ENCODE data around the gene TMEM196. TPM values are rescaled to one million over a fixed set of nuclear protein-coding genes. Genes with fewer than 3 reads are reported as not detected.

TMEM196 gene
- not detected for total RNA-seq

DNA sequence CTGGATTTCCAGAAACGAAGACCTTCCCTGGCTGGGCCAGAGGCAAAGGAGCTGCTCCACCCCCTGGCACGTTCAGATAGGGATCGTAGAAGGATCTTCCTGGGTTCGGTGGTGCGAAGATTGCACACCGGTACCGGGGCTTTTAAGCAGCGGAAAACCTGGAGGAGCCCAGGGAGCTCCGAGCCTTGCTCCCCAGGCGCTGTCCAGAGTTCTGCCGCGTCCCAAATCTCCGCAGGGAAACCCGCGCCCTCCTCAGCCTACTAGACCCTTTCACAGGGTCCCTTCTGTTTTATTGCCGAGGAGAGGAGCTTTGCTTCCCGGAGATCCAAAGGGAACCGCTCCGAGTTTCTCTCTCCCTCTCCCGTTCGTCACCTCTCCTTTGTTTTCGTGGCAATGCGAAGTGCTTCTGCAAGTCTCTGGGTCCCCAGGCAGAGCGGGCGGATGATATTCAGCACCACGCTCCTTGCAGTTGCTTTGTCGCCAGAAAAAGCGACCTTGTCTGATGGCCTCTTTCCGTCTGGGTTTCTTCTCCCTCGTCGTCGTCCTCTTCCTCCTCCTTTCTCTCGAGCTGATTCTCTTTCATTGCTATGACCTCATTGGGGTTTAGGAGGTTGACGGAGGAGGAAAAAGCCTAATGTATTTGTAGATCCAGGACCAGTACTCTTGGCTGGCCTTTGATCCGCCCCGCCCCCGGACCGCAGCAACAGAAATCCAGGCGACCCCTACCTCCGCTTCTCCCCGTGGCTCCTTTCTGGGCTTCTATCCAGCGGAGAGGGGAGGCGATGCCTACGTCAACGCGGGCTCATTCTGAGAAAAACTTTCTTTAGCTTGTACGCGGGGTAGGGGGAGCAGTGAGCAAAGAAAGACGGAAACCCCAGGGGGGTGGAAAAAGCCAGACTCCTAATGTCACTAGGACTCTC is at the start of gene TMEM196:
TSS of gene TMEM196 (minus strand) at position 777 of the 920 bp plus-strand sequence. CDS start 921 bp downstream, outside the sequence.
- Histone ChIP-seq H3K9me3 (no peaks in the 10 kb centered on the region), H3K4me3 (no peak within 1 kb of the TSS), H3K27ac (no peak within 1 kb of the TSS), H3K27me3 (peaks cover 0 to 15% (median 0%) of the 10 kb centered on the region in 4 donors), H3K36me3 (no peaks in the 10 kb centered on the region), H3K4me1 (peaks cover 6 to 13% (median 9%) of the 10 kb centered on the region in 4 donors)
- DNase-seq = peak in 1 of 2 donors; percentile 41
- WGBS, 2 donors = 3 to 4% methylated on average over 40 to 49 of the region's 49 CpGs
- TF ChIP-seq, protein P1, sequence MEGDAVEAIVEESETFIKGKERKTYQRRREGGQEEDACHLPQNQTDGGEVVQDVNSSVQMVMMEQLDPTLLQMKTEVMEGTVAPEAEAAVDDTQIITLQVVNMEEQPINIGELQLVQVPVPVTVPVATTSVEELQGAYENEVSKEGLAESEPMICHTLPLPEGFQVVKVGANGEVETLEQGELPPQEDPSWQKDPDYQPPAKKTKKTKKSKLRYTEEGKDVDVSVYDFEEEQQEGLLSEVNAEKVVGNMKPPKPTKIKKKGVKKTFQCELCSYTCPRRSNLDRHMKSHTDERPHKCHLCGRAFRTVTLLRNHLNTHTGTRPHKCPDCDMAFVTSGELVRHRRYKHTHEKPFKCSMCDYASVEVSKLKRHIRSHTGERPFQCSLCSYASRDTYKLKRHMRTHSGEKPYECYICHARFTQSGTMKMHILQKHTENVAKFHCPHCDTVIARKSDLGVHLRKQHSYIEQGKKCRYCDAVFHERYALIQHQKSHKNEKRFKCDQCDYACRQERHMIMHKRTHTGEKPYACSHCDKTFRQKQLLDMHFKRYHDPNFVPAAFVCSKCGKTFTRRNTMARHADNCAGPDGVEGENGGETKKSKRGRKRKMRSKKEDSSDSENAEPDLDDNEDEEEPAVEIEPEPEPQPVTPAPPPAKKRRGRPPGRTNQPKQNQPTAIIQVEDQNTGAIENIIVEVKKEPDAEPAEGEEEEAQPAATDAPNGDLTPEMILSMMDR (IDR thresholded peaks at IDR 0.05) = no peak
- TF ChIP-seq EP300 (IDR thresholded peaks at IDR 0.05) (no peak), POLR2A (IDR thresholded peaks at IDR 0.05) (no peak), POLR2AphosphoS5 (IDR thresholded peaks at IDR 0.05) (no peak)
- ATAC-seq (ENCODE audit: low FRiP score in 2 of 2) = peak; percentile 46 to 81

DNA sequence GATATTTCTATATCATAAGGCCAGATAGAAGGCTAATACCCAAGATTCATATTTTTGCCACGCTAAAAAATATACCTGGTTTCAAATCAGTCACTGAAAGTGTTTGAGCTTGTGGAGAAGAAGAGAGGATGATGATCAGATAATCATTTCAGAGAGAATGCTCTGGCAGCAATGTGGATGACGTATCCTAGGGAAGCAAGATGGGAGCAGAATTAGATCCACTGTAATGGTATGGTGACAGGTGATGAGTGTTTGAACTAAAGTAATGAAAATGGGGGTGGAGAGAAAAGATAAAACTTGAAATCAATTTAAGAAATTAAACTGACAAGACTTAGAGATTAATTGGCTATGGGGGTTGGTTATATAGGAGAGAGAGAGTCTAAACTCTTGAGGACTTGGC is 42.7 kb upstream of the TMEM196 start:
- no peaks in the 10 kb centered on the region for H3K36me3 ChIP-seq
- WGBS, 2 donors = 63 to 65% methylated on average over 2 of the region's 2 CpGs
- DNase-seq (no peak), ATAC-seq (ENCODE audit: low FRiP score in 2 of 2) (no peak)
- H3K4me1 ChIP-seq = no peaks in the 10 kb centered on the region
- H3K27ac ChIP-seq = no peak overlapping the region
- TF ChIP-seq EP300 (IDR thresholded peaks at IDR 0.05) = no peak
- TF ChIP-seq POLR2AphosphoS5 (IDR thresholded peaks at IDR 0.05) = no peak
- TF ChIP-seq, protein P1 (IDR thresholded peaks at IDR 0.05) = no peak
- no peak for TF ChIP-seq POLR2A (IDR thresholded peaks at IDR 0.05)
- no peak overlapping the region for H3K4me3 ChIP-seq
- no peaks in the 10 kb centered on the region for H3K9me3 ChIP-seq
- no peaks in the 10 kb centered on the region for H3K27me3 ChIP-seq

DNA sequence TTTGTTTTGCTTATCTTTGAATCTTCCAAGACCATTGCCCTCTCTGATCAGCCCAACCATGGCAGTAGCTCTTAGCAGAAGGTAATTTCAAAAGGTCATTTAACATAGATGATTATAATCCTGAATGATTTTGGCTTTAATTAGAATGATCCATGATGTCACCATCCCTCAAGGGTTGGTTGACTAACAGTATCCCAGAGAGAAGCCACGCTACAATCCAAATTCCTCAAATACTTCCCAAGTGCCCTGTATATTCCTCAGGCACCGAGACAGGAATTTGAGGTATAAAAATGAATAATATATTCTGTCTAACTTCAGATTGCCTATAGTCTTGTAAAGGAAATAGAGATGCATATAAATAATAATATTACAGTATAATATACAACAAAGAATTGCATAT is 42.1 kb upstream of the TMEM196 start:
- Histone ChIP-seq H3K4me3 (no peak overlapping the region), H3K9me3 (no peaks in the 10 kb centered on the region), H3K4me1 (no peaks in the 10 kb centered on the region), H3K27me3 (no peaks in the 10 kb centered on the region), H3K27ac (no peak overlapping the region), H3K36me3 (no peaks in the 10 kb centered on the region)
- ATAC-seq (ENCODE audit: low FRiP score in 2 of 2) (no peak), DNase-seq (no peak)
- 43 to 73% methylated on average over 2 of the region's 2 CpGs for WGBS, 2 donors
- TF ChIP-seq POLR2AphosphoS5 (IDR thresholded peaks at IDR 0.05) (no peak), EP300 (IDR thresholded peaks at IDR 0.05) (no peak), POLR2A (IDR thresholded peaks at IDR 0.05) (no peak)
- TF ChIP-seq, protein P1 (IDR thresholded peaks at IDR 0.05) = no peak

DNA sequence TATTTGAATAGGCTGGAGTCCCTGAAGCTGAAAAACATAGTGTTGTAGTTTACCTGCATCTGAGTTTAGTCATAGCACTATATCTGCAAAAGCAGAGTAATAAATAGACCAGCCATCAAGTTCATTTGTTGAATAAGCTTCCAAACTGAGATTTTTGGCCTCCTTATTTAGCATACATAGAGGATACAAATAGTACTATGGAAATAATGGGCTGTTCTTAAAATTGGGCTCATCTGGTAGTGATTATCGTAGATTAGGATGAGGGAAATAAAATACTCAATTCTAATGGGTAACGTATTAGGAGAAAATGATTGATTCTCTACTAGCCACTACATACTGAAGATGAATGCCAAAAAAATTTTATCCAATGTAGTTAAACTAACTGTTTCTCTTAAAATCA is 41.4 kb upstream of the TMEM196 start:
- Histone ChIP-seq H3K9me3 (no peaks in the 10 kb centered on the region), H3K4me1 (no peaks in the 10 kb centered on the region), H3K4me3 (no peak overlapping the region), H3K36me3 (no peaks in the 10 kb centered on the region), H3K27me3 (no peaks in the 10 kb centered on the region), H3K27ac (no peak overlapping the region)
- DNase-seq = no peak
- no peak for ATAC-seq (ENCODE audit: low FRiP score in 2 of 2)
- WGBS, 2 donors = 77 to 83% methylated on average over 2 of the region's 2 CpGs
- TF ChIP-seq, protein P1 (IDR thresholded peaks at IDR 0.05) = no peak
- TF ChIP-seq EP300 (IDR thresholded peaks at IDR 0.05) = no peak
- TF ChIP-seq POLR2A (IDR thresholded peaks at IDR 0.05) = no peak
- TF ChIP-seq POLR2AphosphoS5 (IDR thresholded peaks at IDR 0.05) = no peak

All from upper lobe of left lung (tissue), 6 donors.